Muscle layer of colon (tissue), 2 donors: ENCODE data around the gene EIF4E3.

Experiments
- H3K27ac ChIP-seq: one replicate; pipeline ENCODE4 v1.7.0; 2013; ENCODE audit warnings: low read depth, mild to moderate bottlenecking, low read length, moderate library complexity
- H3K27me3 ChIP-seq, 2 donors: one replicate each; pipeline ENCODE4 v1.7.0; 2013; ENCODE audit warnings: low read length in 2 of 2, mild to moderate bottlenecking in 2 of 2; ENCODE audit not compliant: insufficient read depth in 2 of 2, control insufficient read depth in 1 of 2
- H3K36me3 ChIP-seq: one replicate; pipeline ENCODE4 v1.7.0; 2013; ENCODE audit warnings: mild to moderate bottlenecking, low read length; ENCODE audit not compliant: insufficient read depth
- H3K4me1 ChIP-seq: one replicate; pipeline ENCODE4 v1.7.0; 2013; ENCODE audit warnings: mild to moderate bottlenecking, low read length; ENCODE audit not compliant: insufficient read depth
- H3K4me3 ChIP-seq, 2 donors: one replicate each; pipeline ENCODE4 v1.7.0; 2013; ENCODE audit warnings: low read length in 2 of 2, low read depth in 1 of 2, mild to moderate bottlenecking in 1 of 2, moderate library complexity in 1 of 2
- H3K9ac ChIP-seq: one replicate; pipeline ENCODE4 v1.7.0; 2013; ENCODE audit warnings: low read length
- H3K9me3 ChIP-seq: one replicate; pipeline ENCODE4 v1.7.0; 2013; ENCODE audit warnings: mild to moderate bottlenecking, low read length
- donor health status: abdominal sarcoma.
- donor health status: Adenocarcinoma of cecum.

The EIF4E3 gene

GRCh38 chr3:71645140-71645539 is 80.1 kb downstream of the EIF4E3 start:
- Histone ChIP-seq H3K27me3 (no peaks in the 10 kb centered on the region), H3K4me3 (no peak overlapping the region), H3K9me3 (no peaks in the 10 kb centered on the region), H3K9ac (no peak overlapping the region), H3K27ac (no peak overlapping the region), H3K36me3 (no peaks in the 10 kb centered on the region), H3K4me1 (no peaks in the 10 kb centered on the region)

GRCh38 chr3:71641674-71642073 is 83.5 kb downstream of the EIF4E3 start:
- H3K9ac ChIP-seq, result no peak overlapping the region
- H3K27me3 ChIP-seq, result no peaks in the 10 kb centered on the region
- H3K36me3 ChIP-seq, result no peaks in the 10 kb centered on the region
- H3K4me1 ChIP-seq, result no peaks in the 10 kb centered on the region
- H3K9me3 ChIP-seq, result no peaks in the 10 kb centered on the region
- H3K4me3 ChIP-seq, result no peak overlapping the region
- no peak overlapping the region for H3K27ac ChIP-seq

GRCh38 chr3:71640331-71640983 is 84.7 kb downstream of the EIF4E3 start:
- H3K27ac ChIP-seq, result no peak overlapping the region
- no peaks in the 10 kb centered on the region for H3K9me3 ChIP-seq
- no peak overlapping the region for H3K9ac ChIP-seq

GRCh38 chr3:71636482-71636881 is 88.7 kb downstream of the EIF4E3 start:
- Histone ChIP-seq H3K9ac (no peak overlapping the region), H3K9me3 (no peaks in the 10 kb centered on the region), H3K4me3 (no peak overlapping the region), H3K27me3 (no peaks in the 10 kb centered on the region), H3K36me3 (no peaks in the 10 kb centered on the region), H3K4me1 (no peaks in the 10 kb centered on the region), H3K27ac (no peak overlapping the region)

More at GRCh38 chr3:71640331-71640983, 84.7 kb downstream of the EIF4E3 start:
- H3K4me1 ChIP-seq, result no peaks in the 10 kb centered on the region
- H3K4me3 ChIP-seq, result no peak overlapping the region
- H3K27me3 ChIP-seq, result no peaks in the 10 kb centered on the region
- no peaks in the 10 kb centered on the region for H3K36me3 ChIP-seq

- Histone ChIP-seq H3K27me3 (no peaks in the 10 kb centered on the region), H3K36me3 (no peaks in the 10 kb centered on the region), H3K4me3 (no peak overlapping the region), H3K9me3 (no peaks in the 10 kb centered on the region), H3K27ac (no peak overlapping the region), H3K9ac (no peak overlapping the region), H3K4me1 (no peaks in the 10 kb centered on the region)
These were observed 89.2 kb downstream of the EIF4E3 start for GRCh38 chr3:71636001-71636400.

GRCh38 chr3:71634671-71635070 is 90.5 kb downstream of the EIF4E3 start:
- no peaks in the 10 kb centered on the region for H3K27me3 ChIP-seq
- no peaks in the 10 kb centered on the region for H3K36me3 ChIP-seq
- H3K9ac ChIP-seq, result no peak overlapping the region

GRCh38 chr3:71629711-71630110 is 95.5 kb downstream of the EIF4E3 start:
- Histone ChIP-seq H3K27ac (no peak overlapping the region), H3K27me3 (no peaks in the 10 kb centered on the region), H3K4me1 (peaks cover 3% of the 10 kb centered on the region), H3K4me3 (no peak overlapping the region), H3K9me3 (no peaks in the 10 kb centered on the region), H3K36me3 (no peaks in the 10 kb centered on the region), H3K9ac (no peak overlapping the region)

More at GRCh38 chr3:71634671-71635070, 90.5 kb downstream of the EIF4E3 start:
- H3K4me3 ChIP-seq, result no peak overlapping the region
- no peaks in the 10 kb centered on the region for H3K9me3 ChIP-seq
- no peaks in the 10 kb centered on the region for H3K4me1 ChIP-seq
- no peak overlapping the region for H3K27ac ChIP-seq

- H3K36me3 ChIP-seq, result no peaks in the 10 kb centered on the region
- H3K27ac ChIP-seq, result no peak overlapping the region
- no peak overlapping the region for H3K4me3 ChIP-seq
- H3K9ac ChIP-seq, result no peak overlapping the region
- H3K27me3 ChIP-seq, result no peaks in the 10 kb centered on the region
- H3K4me1 ChIP-seq, result peaks cover 3% of the 10 kb centered on the region
- H3K9me3 ChIP-seq, result no peaks in the 10 kb centered on the region
These were observed 95.9 kb downstream of the EIF4E3 start for GRCh38 chr3:71629289-71629688.

GRCh38 chr3:71628522-71628921 is 96.7 kb downstream of the EIF4E3 start:
- Histone ChIP-seq H3K36me3 (no peaks in the 10 kb centered on the region), H3K9ac (no peak overlapping the region), H3K9me3 (no peaks in the 10 kb centered on the region), H3K27ac (no peak overlapping the region), H3K27me3 (no peaks in the 10 kb centered on the region), H3K4me1 (peaks cover 3% of the 10 kb centered on the region), H3K4me3 (no peak overlapping the region)

GRCh38 chr3:71625676-71626075 is 99.5 kb downstream of the EIF4E3 start:
- H3K27ac ChIP-seq, result no peak overlapping the region
- no peak overlapping the region for H3K9ac ChIP-seq
- H3K4me3 ChIP-seq, result no peak overlapping the region
- no peaks in the 10 kb centered on the region for H3K36me3 ChIP-seq
- no peaks in the 10 kb centered on the region for H3K27me3 ChIP-seq
- peaks cover 3% of the 10 kb centered on the region for H3K4me1 ChIP-seq
- H3K9me3 ChIP-seq, result no peaks in the 10 kb centered on the region
